HG03442 (cell line): ENCODE data around the gene COX7A2.

Experiments used
- ATAC-seq: cut with Tn5 transposase; IDR thresholded peaks from one replicate; pipeline ENCODE4 v1.9.1; 2021; ENCODE audit warnings: mild to moderate bottlenecking, moderate library complexity; ENCODE audit not compliant: unreplicated experiment

The COX7A2 gene

GRCh38 chr6:75201901-75202672 lies 41.5 kb downstream of the COX7A2 start:
- no peak for ATAC-seq

GRCh38 chr6:75201021-75201420 lies 42.6 kb downstream of the COX7A2 start:
- no peak for ATAC-seq

GRCh38 chr6:75199889-75200288 lies 43.7 kb downstream of the COX7A2 start:
- ATAC-seq, result no peak

- no peak for ATAC-seq
These were observed 47.4 kb downstream of the COX7A2 start for GRCh38 chr6:75196081-75196687.

- ATAC-seq, result no peak
These were observed 55.2 kb downstream of the COX7A2 start for GRCh38 chr6:75188221-75188925.
